HepG2 (cell line): ENCODE data around the gene HOXC11. TPM values are rescaled to one million over a fixed set of nuclear protein-coding genes. Genes with fewer than 3 reads are reported as not detected.

Source experiments
- ELF3 ChIP-seq: IDR thresholded peaks from 2 replicates; pipeline ENCODE4 v1.6.1; 2016; ENCODE audit warnings: missing genetic modification reagents, missing compliant biosample characterization
- FOXJ3 ChIP-seq: sonication (generic); formaldehyde crosslinking; IDR thresholded peaks from 2 replicates; pipeline ENCODE4 v1.4.0; 2020; ENCODE audit warnings: missing genetic modification reagents, mild to moderate bottlenecking, borderline replicate concordance
- GABPB1 ChIP-seq: IDR thresholded peaks from 2 replicates; pipeline ENCODE4 v1.6.1; 2016; ENCODE audit warnings: mild to moderate bottlenecking, missing genetic modification reagents, moderate library complexity, missing compliant biosample characterization
- KAT8 ChIP-seq: IDR thresholded peaks from 2 replicates; pipeline ENCODE4 v1.6.1; 2016; ENCODE audit warnings: missing genetic modification reagents, missing compliant biosample characterization
- MTA3 ChIP-seq: sonication (generic); formaldehyde crosslinking; IDR thresholded peaks from 2 replicates; pipeline ENCODE4 v1.4.0; 2020; ENCODE audit warnings: missing genetic modification reagents
- MTF1 ChIP-seq: sonication (generic); formaldehyde crosslinking; IDR thresholded peaks from 2 replicates; pipeline ENCODE4 v1.5.0; 2020; ENCODE audit warnings: missing genetic modification reagents
- MTF2 ChIP-seq: sonication (generic); formaldehyde crosslinking; IDR thresholded peaks from 2 replicates; pipeline ENCODE4 v1.5.0; 2020; ENCODE audit warnings: missing genetic modification reagents, borderline replicate concordance
- PHF20 ChIP-seq: sonication (generic); formaldehyde crosslinking; IDR thresholded peaks from 2 replicates; pipeline ENCODE4 v1.5.0; 2020; ENCODE audit warnings: mild to moderate bottlenecking, missing genetic modification reagents
- RBFOX2 ChIP-seq: fragments of 200-400 bp; formaldehyde crosslinking; IDR thresholded peaks from 2 replicates; pipeline ENCODE4 v1.6.1; 2017; ENCODE audit warnings: low read depth, mild to moderate bottlenecking, low read length
- SAFB2 ChIP-seq: sonication (generic); formaldehyde crosslinking; IDR thresholded peaks from 2 replicates; pipeline ENCODE4 v1.5.1; 2020; ENCODE audit warnings: missing genetic modification reagents, low read depth, mild to moderate bottlenecking, borderline replicate concordance
- ZBTB38 ChIP-seq: sonication (generic); formaldehyde crosslinking; IDR thresholded peaks from 2 replicates; pipeline ENCODE4 v1.5.1; 2020; ENCODE audit warnings: mild to moderate bottlenecking, missing genetic modification reagents
- ZNF143 ChIP-seq: sonication (generic); formaldehyde crosslinking; IDR thresholded peaks from 2 replicates; pipeline ENCODE4 v1.4.0; 2020; ENCODE audit warnings: missing genetic modification reagents
- ZNF891 ChIP-seq: sonication (generic); formaldehyde crosslinking; IDR thresholded peaks from 2 replicates; pipeline ENCODE4 v1.5.0; 2020; ENCODE audit warnings: mild to moderate bottlenecking, missing genetic modification reagents
- ZSCAN9 ChIP-seq: IDR thresholded peaks from 2 replicates; pipeline ENCODE4 v1.6.1; 2016; ENCODE audit warnings: borderline replicate concordance
- polyA plus RNA-seq, 8 experiments: library from polyadenylated mRNA; depleted of rRNA in 3 of 8; stranded (reverse) in 7 of 8; unstranded in 1 of 8; fragments of >200 nt; fragmentation: Illumina TruSeq in 4 of 8; extraction: Trizol in 4 of 8; gene quantifications; 2 replicates each; pipeline versions ENCODE4 v1.2.1 to v1.2.3, GENCODE V29; 2011 to 2016; ENCODE audit warnings: low read depth in 4 of 8, missing spikeins in 1 of 8, mixed read lengths in 1 of 8; ENCODE audit not compliant: insufficient read depth in 1 of 8
- total RNA-seq, 5 experiments: library from RNA; depleted of rRNA; stranded (reverse); fragments of >200 nt; fragmentation: Illumina TruSeq; extraction: Trizol; gene quantifications; 2 replicates each; pipeline ENCODE4 v1.2.3, GENCODE V29; 2016; ENCODE audit warnings: low read depth in 1 of 5
- TF ChIP-seq, protein P1 (sequence below): sonication (generic); formaldehyde crosslinking; IDR thresholded peaks from 2 replicates; pipeline ENCODE4 v1.4.0; 2020; ENCODE audit warnings: missing genetic modification reagents
- TF ChIP-seq, protein P2 (sequence below): sonication (generic); formaldehyde crosslinking; IDR thresholded peaks from 2 replicates; pipeline ENCODE4 v1.9.0; 2022; ENCODE audit warnings: missing genetic modification reagents, mild to moderate bottlenecking, borderline replicate concordance
- TF ChIP-seq, protein P3 (sequence below): sonication (generic); formaldehyde crosslinking; IDR thresholded peaks from 2 replicates; pipeline ENCODE4 v1.4.0; 2020; ENCODE audit warnings: missing genetic modification reagents, borderline replicate concordance
- TF ChIP-seq, protein P4 (sequence below): sonication (generic); formaldehyde crosslinking; IDR thresholded peaks from 2 replicates; pipeline ENCODE4 v1.5.1; 2020; ENCODE audit warnings: mild to moderate bottlenecking, missing genetic modification reagents, moderate library complexity

The HOXC11 gene
- total and polyA plus RNA-seq, 2 of the 13 experiments (the other 11 are each of a cell fraction or from before 2014, with no cell fraction given) = not detected

DNA sequence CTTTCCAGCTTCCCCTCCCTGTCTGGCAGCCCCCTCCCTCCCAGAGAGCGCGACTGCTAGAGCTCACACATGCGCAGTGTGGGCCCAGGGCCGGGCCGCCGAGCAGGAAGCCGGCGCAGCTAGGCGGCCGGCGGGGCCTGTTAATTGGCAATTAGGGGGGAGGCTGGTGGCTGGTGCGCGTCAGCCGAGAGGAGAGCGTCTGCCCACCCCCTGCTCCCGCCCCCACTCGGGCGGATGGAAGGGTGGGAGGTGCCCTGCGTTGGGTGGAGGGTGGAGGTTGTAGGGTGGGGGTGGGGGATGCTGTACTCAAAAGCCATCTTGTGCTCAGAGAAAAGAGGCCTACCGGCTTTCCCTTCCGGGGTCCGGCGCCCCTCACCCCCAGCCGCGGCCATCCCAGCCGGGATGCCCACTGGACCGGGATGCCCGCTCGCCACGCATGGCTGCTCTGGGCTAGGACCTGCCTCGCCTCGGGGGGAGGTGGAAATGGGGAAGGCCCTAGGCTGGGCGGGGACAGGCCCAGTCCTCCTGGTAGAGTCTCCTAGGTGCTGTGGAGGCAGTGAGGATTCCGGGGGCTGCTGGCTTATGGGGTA, 45.0 kb downstream of the HOXC11 start (continued):
- TF ChIP-seq, protein P1, sequence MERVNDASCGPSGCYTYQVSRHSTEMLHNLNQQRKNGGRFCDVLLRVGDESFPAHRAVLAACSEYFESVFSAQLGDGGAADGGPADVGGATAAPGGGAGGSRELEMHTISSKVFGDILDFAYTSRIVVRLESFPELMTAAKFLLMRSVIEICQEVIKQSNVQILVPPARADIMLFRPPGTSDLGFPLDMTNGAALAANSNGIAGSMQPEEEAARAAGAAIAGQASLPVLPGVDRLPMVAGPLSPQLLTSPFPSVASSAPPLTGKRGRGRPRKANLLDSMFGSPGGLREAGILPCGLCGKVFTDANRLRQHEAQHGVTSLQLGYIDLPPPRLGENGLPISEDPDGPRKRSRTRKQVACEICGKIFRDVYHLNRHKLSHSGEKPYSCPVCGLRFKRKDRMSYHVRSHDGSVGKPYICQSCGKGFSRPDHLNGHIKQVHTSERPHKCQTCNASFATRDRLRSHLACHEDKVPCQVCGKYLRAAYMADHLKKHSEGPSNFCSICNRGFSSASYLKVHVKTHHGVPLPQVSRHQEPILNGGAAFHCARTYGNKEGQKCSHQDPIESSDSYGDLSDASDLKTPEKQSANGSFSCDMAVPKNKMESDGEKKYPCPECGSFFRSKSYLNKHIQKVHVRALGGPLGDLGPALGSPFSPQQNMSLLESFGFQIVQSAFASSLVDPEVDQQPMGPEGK (CRISPR knock-in tag) = no peak; the same call in 1 of the 2 replicates
- no peak for TF ChIP-seq ZSCAN9 (CRISPR knock-in tag)
- no peak for TF ChIP-seq FOXJ3
- TF ChIP-seq PHF20 (CRISPR knock-in tag) = no peak
- 0 out of 2 replicates have a peak, but pooled peaks have one; percentile 15 for TF ChIP-seq ELF3 (CRISPR knock-in tag)
- TF ChIP-seq GABPB1 = peak; percentile 54; the same call in 1 of the 2 replicates
- TF ChIP-seq ZNF891 (CRISPR knock-in tag) = 0 out of 2 replicates have a peak, but pooled peaks have one; percentile 6
- no peak for TF ChIP-seq ZNF143 (CRISPR knock-in tag)
- TF ChIP-seq KAT8 (CRISPR knock-in tag) = peak; percentile 43; the same call in 1 of the 2 replicates
- no peak for TF ChIP-seq MTA3 (CRISPR knock-in tag)
- no peak for TF ChIP-seq SAFB2 (CRISPR knock-in tag)
- peak; percentile 19; the same call in 1 of the 2 replicates for TF ChIP-seq ZBTB38 (CRISPR knock-in tag)
- TF ChIP-seq, protein P2, sequence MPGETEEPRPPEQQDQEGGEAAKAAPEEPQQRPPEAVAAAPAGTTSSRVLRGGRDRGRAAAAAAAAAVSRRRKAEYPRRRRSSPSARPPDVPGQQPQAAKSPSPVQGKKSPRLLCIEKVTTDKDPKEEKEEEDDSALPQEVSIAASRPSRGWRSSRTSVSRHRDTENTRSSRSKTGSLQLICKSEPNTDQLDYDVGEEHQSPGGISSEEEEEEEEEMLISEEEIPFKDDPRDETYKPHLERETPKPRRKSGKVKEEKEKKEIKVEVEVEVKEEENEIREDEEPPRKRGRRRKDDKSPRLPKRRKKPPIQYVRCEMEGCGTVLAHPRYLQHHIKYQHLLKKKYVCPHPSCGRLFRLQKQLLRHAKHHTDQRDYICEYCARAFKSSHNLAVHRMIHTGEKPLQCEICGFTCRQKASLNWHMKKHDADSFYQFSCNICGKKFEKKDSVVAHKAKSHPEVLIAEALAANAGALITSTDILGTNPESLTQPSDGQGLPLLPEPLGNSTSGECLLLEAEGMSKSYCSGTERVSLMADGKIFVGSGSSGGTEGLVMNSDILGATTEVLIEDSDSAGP (CRISPR knock-in tag) = peak; percentile 22; the same call in 1 of the 2 replicates
- TF ChIP-seq MTF1 (CRISPR knock-in tag) = no peak
- TF ChIP-seq, protein P3, sequence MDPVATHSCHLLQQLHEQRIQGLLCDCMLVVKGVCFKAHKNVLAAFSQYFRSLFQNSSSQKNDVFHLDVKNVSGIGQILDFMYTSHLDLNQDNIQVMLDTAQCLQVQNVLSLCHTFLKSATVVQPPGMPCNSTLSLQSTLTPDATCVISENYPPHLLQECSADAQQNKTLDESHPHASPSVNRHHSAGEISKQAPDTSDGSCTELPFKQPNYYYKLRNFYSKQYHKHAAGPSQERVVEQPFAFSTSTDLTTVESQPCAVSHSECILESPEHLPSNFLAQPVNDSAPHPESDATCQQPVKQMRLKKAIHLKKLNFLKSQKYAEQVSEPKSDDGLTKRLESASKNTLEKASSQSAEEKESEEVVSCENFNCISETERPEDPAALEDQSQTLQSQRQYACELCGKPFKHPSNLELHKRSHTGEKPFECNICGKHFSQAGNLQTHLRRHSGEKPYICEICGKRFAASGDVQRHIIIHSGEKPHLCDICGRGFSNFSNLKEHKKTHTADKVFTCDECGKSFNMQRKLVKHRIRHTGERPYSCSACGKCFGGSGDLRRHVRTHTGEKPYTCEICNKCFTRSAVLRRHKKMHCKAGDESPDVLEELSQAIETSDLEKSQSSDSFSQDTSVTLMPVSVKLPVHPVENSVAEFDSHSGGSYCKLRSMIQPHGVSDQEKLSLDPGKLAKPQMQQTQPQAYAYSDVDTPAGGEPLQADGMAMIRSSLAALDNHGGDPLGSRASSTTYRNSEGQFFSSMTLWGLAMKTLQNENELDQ (CRISPR knock-in tag) = no peak
- TF ChIP-seq RBFOX2 = peak; percentile 55
- 0 out of 2 replicates have a peak, but pooled peaks have one; percentile 55 for TF ChIP-seq MTF2 (CRISPR knock-in tag)
- TF ChIP-seq, protein P4, sequence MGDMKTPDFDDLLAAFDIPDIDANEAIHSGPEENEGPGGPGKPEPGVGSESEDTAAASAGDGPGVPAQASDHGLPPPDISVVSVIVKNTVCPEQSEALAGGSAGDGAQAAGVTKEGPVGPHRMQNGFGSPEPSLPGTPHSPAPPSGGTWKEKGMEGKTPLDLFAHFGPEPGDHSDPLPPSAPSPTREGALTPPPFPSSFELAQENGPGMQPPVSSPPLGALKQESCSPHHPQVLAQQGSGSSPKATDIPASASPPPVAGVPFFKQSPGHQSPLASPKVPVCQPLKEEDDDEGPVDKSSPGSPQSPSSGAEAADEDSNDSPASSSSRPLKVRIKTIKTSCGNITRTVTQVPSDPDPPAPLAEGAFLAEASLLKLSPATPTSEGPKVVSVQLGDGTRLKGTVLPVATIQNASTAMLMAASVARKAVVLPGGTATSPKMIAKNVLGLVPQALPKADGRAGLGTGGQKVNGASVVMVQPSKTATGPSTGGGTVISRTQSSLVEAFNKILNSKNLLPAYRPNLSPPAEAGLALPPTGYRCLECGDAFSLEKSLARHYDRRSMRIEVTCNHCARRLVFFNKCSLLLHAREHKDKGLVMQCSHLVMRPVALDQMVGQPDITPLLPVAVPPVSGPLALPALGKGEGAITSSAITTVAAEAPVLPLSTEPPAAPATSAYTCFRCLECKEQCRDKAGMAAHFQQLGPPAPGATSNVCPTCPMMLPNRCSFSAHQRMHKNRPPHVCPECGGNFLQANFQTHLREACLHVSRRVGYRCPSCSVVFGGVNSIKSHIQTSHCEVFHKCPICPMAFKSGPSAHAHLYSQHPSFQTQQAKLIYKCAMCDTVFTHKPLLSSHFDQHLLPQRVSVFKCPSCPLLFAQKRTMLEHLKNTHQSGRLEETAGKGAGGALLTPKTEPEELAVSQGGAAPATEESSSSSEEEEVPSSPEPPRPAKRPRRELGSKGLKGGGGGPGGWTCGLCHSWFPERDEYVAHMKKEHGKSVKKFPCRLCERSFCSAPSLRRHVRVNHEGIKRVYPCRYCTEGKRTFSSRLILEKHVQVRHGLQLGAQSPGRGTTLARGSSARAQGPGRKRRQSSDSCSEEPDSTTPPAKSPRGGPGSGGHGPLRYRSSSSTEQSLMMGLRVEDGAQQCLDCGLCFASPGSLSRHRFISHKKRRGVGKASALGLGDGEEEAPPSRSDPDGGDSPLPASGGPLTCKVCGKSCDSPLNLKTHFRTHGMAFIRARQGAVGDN = peak; percentile 56
- TF ChIP-seq, all 625 proteins: peak for 18
